Neural progenitor cell (in vitro differentiated cells): ENCODE data around the gene CCDC97. TPM values are rescaled to one million over a fixed set of nuclear protein-coding genes. Genes with fewer than 3 reads are reported as not detected.

ENCODE experiments used
- DNase-seq: peaks from one replicate; pipeline ENCODE4 v3.0.0-alpha.2; 2016; ENCODE audit warnings: low spot score
- H2AFZ ChIP-seq: fragments of 200-600 bp; sonication (generic); replicated peaks from 2 replicates; pipeline ENCODE4 v1.6.1; 2016; ENCODE audit warnings: antibody characterized with exemption
- H3F3A ChIP-seq: fragments of 200-600 bp; sonication (generic); 2 replicates; pipeline ENCODE4 v1.6.1; 2016; ENCODE audit warnings: antibody characterized with exemption, low read depth
- H3K27ac ChIP-seq: fragments of 200-600 bp; sonication (generic); 2 replicates; pipeline ENCODE4 v1.5.1; 2016; ENCODE audit warnings: mild to moderate bottlenecking
- H3K27me3 ChIP-seq: fragments of 200-600 bp; sonication (generic); 2 replicates; pipeline ENCODE4 v1.6.1; 2016; ENCODE audit warnings: mild to moderate bottlenecking, moderate library complexity
- H3K36me3 ChIP-seq: fragments of 200-600 bp; sonication (generic); 2 replicates; pipeline ENCODE4 v1.5.1; 2016
- H3K4me1 ChIP-seq: fragments of 200-600 bp; sonication (generic); 2 replicates; pipeline ENCODE4 v1.6.1; 2016; ENCODE audit warnings: mixed run types
- H3K4me2 ChIP-seq: fragments of 200-600 bp; sonication (generic); 2 replicates; pipeline ENCODE4 v1.6.1; 2016
- H3K4me3 ChIP-seq: fragments of 200-600 bp; sonication (generic); 2 replicates; pipeline ENCODE4 v1.5.1; 2016
- H3K79me2 ChIP-seq: fragments of 200-600 bp; sonication (generic); 2 replicates; pipeline ENCODE4 v1.6.1; 2016; ENCODE audit warnings: low read depth
- H3K9ac ChIP-seq: fragments of 200-600 bp; sonication (generic); 2 replicates; pipeline ENCODE4 v1.6.1; 2016
- H3K9me3 ChIP-seq: fragments of 200-600 bp; sonication (generic); 2 replicates; pipeline ENCODE4 v1.5.1; 2016; ENCODE audit warnings: low read depth
- H4K20me1 ChIP-seq: fragments of 200-600 bp; sonication (generic); 2 replicates; pipeline ENCODE4 v1.6.1; 2016; ENCODE audit warnings: low read depth
- H3K27ac Mint-ChIP-seq: 3 replicates; pipeline ENCODE4 v1.8.0; 2021; ENCODE audit warnings: mixed read lengths
- H3K27me3 Mint-ChIP-seq: 2 replicates; pipeline ENCODE4 v1.8.0; 2022; ENCODE audit warnings: low read depth, mild to moderate bottlenecking, inconsistent platforms, moderate library complexity, mixed read lengths; ENCODE audit not compliant: insufficient read depth
- H3K36me3 Mint-ChIP-seq: 3 replicates; pipeline ENCODE4 v1.8.0; 2021; ENCODE audit warnings: mixed read lengths
- H3K4me1 Mint-ChIP-seq: 3 replicates; pipeline ENCODE4 v1.8.0; 2021; ENCODE audit warnings: mixed read lengths
- H3K4me3 Mint-ChIP-seq: 3 replicates; pipeline ENCODE4 v1.8.0; 2021; ENCODE audit warnings: mild to moderate bottlenecking, moderate library complexity, mixed read lengths
- H3K9me3 Mint-ChIP-seq: 3 replicates; pipeline ENCODE4 v1.8.0; 2020; ENCODE audit warnings: mixed read lengths
- EZH2 ChIP-seq: fragments of 200-600 bp; sonication (generic); IDR thresholded peaks from 2 replicates; pipeline ENCODE4 v1.6.1; 2017; ENCODE audit warnings: antibody characterized with exemption, mild to moderate bottlenecking, moderate library complexity
- EZH2phosphoT487 ChIP-seq: fragments of 200-600 bp; sonication (generic); IDR thresholded peaks from 2 replicates; pipeline ENCODE4 v1.6.1; 2017; ENCODE audit warnings: antibody characterized with exemption
- total RNA-seq: library from RNA; depleted of rRNA; stranded (reverse); fragments of >200 nt; gene quantifications from 2 replicates; pipeline ENCODE4 v1.2.3, GENCODE V29; 2015; ENCODE audit warnings: low replicate concordance
- TF ChIP-seq, protein P1 (sequence below): fragments of 200-600 bp; sonication (generic); IDR thresholded peaks from 2 replicates; pipeline ENCODE4 v1.5.1; 2017; ENCODE audit warnings: antibody characterized with exemption, mild to moderate bottlenecking

The CCDC97 gene
- total RNA-seq, 1 donor from 2014 or later, result 19.1 TPM

- Histone ChIP-seq H3K9ac (no peak overlapping the region), H3K79me2 (no peaks in the 10 kb centered on the region), H3K4me1 (peaks cover 9% of the 10 kb centered on the region), H2AFZ (peak overlapping the region; percentile 84), H3K4me3 (peak overlapping the region; percentile 67), H3K4me2 (peak overlapping the region; percentile 86), H3F3A (peaks cover 13% of the 10 kb centered on the region), H3K27ac (no peak overlapping the region), H4K20me1 (peaks cover 12% of the 10 kb centered on the region), H3K9me3 (no peaks in the 10 kb centered on the region), H3K27me3 (peaks cover 53% of the 10 kb centered on the region), H3K36me3 (no peaks in the 10 kb centered on the region)
- H3K27ac Mint-ChIP-seq, result no peak overlapping the region
- peaks cover 1% of the 10 kb centered on the region for H3K36me3 Mint-ChIP-seq
- H3K4me1 Mint-ChIP-seq, result peaks cover 19% of the 10 kb centered on the region
- TF ChIP-seq EZH2phosphoT487, result no peak
- TF ChIP-seq EZH2, result no peak
- TF ChIP-seq, protein P1, sequence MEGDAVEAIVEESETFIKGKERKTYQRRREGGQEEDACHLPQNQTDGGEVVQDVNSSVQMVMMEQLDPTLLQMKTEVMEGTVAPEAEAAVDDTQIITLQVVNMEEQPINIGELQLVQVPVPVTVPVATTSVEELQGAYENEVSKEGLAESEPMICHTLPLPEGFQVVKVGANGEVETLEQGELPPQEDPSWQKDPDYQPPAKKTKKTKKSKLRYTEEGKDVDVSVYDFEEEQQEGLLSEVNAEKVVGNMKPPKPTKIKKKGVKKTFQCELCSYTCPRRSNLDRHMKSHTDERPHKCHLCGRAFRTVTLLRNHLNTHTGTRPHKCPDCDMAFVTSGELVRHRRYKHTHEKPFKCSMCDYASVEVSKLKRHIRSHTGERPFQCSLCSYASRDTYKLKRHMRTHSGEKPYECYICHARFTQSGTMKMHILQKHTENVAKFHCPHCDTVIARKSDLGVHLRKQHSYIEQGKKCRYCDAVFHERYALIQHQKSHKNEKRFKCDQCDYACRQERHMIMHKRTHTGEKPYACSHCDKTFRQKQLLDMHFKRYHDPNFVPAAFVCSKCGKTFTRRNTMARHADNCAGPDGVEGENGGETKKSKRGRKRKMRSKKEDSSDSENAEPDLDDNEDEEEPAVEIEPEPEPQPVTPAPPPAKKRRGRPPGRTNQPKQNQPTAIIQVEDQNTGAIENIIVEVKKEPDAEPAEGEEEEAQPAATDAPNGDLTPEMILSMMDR, result no peak
- no peaks in the 10 kb centered on the region for H3K9me3 Mint-ChIP-seq
- DNase-seq, result no peak
- peaks cover 38% of the 10 kb centered on the region for H3K27me3 Mint-ChIP-seq
- H3K4me3 Mint-ChIP-seq, result peak overlapping the region; percentile 87
Observed at GRCh38 chr19:41352279-41352608, 42.3 kb downstream of the CCDC97 start.

- Histone ChIP-seq H2AFZ (peak overlapping the region; percentile 84), H3K36me3 (no peaks in the 10 kb centered on the region), H3K9me3 (no peaks in the 10 kb centered on the region), H3K79me2 (no peaks in the 10 kb centered on the region), H3K27me3 (peaks cover 53% of the 10 kb centered on the region), H3K9ac (no peak overlapping the region), H3K4me3 (peak overlapping the region; percentile 67), H3K4me1 (peaks cover 9% of the 10 kb centered on the region), H4K20me1 (peaks cover 12% of the 10 kb centered on the region), H3K4me2 (peak overlapping the region; percentile 86), H3K27ac (no peak overlapping the region), H3F3A (peaks cover 13% of the 10 kb centered on the region)
- peaks cover 19% of the 10 kb centered on the region for H3K4me1 Mint-ChIP-seq
- peak; percentile 81 for DNase-seq
- no peaks in the 10 kb centered on the region for H3K9me3 Mint-ChIP-seq
- peak overlapping the region; percentile 6 for H3K27ac Mint-ChIP-seq
- peaks cover 1% of the 10 kb centered on the region for H3K36me3 Mint-ChIP-seq
- peak overlapping the region; percentile 87 for H3K4me3 Mint-ChIP-seq
- TF ChIP-seq, protein P1, result peak; percentile 63
- peak; percentile 77 for TF ChIP-seq EZH2
- TF ChIP-seq EZH2phosphoT487, result peak; percentile 84
- H3K27me3 Mint-ChIP-seq, result peaks cover 38% of the 10 kb centered on the region
Observed at GRCh38 chr19:41352609-41353465, 42.9 kb downstream of the CCDC97 start.

GRCh38 chr19:41353466-41354342, 43.7 kb downstream of the CCDC97 start, which contains the start of gene TGFB1:
Gene TGFB1, minus strand, starts transcription at chr19:41353922. Its CDS starts 878 bp downstream, at chr19:41353044.
- DNase-seq, result peak; percentile 85
- peaks cover 9% of the 10 kb centered on the region for H3K4me1 ChIP-seq
- H3K4me1 Mint-ChIP-seq, result peaks cover 19% of the 10 kb centered on the region
- H4K20me1 ChIP-seq, result peaks cover 12% of the 10 kb centered on the region
- no peak within 1 kb of the TSS for H3K27ac ChIP-seq
- peak within 1 kb of the TSS; percentile 67 for H3K4me3 ChIP-seq
- H3K27me3 Mint-ChIP-seq, result peaks cover 38% of the 10 kb centered on the region
- H3F3A ChIP-seq, result peaks cover 13% of the 10 kb centered on the region
- H3K4me3 Mint-ChIP-seq, result peak within 1 kb of the TSS; percentile 87
- H3K36me3 ChIP-seq, result no peaks in the 10 kb centered on the region
- H3K27me3 ChIP-seq, result peaks cover 53% of the 10 kb centered on the region
- no peaks in the 10 kb centered on the region for H3K9me3 Mint-ChIP-seq
- no peaks in the 10 kb centered on the region for H3K36me3 Mint-ChIP-seq
- H3K9me3 ChIP-seq, result no peaks in the 10 kb centered on the region
- peak within 1 kb of the TSS; percentile 86 for H3K4me2 ChIP-seq
- no peak within 1 kb of the TSS for H3K9ac ChIP-seq
- peak within 1 kb of the TSS; percentile 84 for H2AFZ ChIP-seq
- no peak for TF ChIP-seq EZH2phosphoT487
- TF ChIP-seq, protein P1, result peak; percentile 85
- peak; percentile 2 for TF ChIP-seq EZH2
- peak within 1 kb of the TSS; percentile 6 for H3K27ac Mint-ChIP-seq
- no peaks in the 10 kb centered on the region for H3K79me2 ChIP-seq
